GM03348 (cell line): ENCODE measurements around the gene PRXL2B.

ENCODE experiments used
- DNase-seq: peaks from one replicate; pipeline ENCODE4 v3.0.0; 2012; ENCODE audit warnings: low spot score

PRXL2B gene

GRCh38 chr1:2637442-2638145, 51.0 kb downstream of the PRXL2B start:
- peak; percentile 7 for DNase-seq

- DNase-seq, result no peak
Observed at GRCh38 chr1:2638466-2639115, 52.0 kb downstream of the PRXL2B start.

GRCh38 chr1:2639203-2639602, 52.6 kb downstream of the PRXL2B start:
- peak; percentile 8 for DNase-seq

- DNase-seq, result peak; percentile 4
Observed at GRCh38 chr1:2639607-2640521, 53.3 kb downstream of the PRXL2B start.

GRCh38 chr1:2640626-2641025, 54.0 kb downstream of the PRXL2B start:
- peak; percentile 7 for DNase-seq
